ENCODE data around the gene SLC6A12. TPM values are rescaled to one million over a fixed set of nuclear protein-coding genes. Genes with fewer than 3 reads are reported as not detected.

Gene SLC6A12
- total RNA-seq, 4 donors from 2014 or later, result 0.17 to 0.78 (median 0.34) TPM; not detected in 1

DNA sequence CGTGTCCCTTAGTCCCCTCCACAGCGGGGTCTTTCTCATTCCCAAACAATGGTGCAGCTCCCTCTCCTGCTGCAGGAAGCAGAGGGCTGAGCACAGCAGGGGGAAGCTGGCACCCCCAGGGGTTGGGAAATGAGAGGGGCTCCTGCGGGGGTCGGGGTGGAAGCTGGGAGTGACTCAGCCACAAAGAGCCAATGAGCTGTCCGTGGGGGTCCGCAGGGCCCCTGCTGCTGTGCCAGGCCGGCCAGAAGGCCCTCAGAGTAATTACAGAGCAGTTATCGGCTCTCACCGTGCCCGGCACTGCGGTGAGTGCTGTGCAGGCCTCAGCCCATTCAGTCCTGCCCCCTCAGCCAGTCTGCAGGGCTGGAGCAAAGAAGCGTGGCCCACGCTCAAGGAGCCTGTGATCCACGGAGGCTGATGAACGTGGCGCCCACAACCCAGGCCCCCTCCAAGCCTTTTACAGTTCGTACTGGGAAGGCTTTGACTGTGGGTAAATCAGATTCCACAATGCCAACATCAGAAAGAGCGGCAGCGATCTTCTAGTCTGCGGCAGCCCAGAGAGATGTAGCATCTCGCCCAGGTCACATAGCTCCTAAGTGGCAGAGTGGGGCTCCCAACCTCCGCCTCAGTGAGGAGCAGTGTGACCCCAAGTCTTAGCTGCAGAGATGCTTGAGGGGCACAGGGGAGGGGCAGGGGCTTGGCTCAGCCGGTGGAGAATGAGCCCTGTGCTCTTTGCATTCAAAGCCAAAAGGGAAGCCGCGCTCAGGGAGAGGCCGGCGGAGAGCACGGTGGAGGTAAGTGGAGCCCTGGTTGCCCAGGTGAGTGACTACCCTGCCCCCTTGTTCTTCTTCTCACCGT is 43.4 kb downstream of the SLC6A12 start:
- DNase-seq (ENCODE audit: extremely low spot score), result no peak
- no peak for TF ChIP-seq POLR2AphosphoS5 (IDR thresholded peaks at IDR 0.05)
- no peak for TF ChIP-seq EP300 (IDR thresholded peaks at IDR 0.05)
- TF ChIP-seq, protein P1, sequence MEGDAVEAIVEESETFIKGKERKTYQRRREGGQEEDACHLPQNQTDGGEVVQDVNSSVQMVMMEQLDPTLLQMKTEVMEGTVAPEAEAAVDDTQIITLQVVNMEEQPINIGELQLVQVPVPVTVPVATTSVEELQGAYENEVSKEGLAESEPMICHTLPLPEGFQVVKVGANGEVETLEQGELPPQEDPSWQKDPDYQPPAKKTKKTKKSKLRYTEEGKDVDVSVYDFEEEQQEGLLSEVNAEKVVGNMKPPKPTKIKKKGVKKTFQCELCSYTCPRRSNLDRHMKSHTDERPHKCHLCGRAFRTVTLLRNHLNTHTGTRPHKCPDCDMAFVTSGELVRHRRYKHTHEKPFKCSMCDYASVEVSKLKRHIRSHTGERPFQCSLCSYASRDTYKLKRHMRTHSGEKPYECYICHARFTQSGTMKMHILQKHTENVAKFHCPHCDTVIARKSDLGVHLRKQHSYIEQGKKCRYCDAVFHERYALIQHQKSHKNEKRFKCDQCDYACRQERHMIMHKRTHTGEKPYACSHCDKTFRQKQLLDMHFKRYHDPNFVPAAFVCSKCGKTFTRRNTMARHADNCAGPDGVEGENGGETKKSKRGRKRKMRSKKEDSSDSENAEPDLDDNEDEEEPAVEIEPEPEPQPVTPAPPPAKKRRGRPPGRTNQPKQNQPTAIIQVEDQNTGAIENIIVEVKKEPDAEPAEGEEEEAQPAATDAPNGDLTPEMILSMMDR (IDR thresholded peaks at IDR 0.05), result no peak
- TF ChIP-seq POLR2A (IDR thresholded peaks at IDR 0.05; ENCODE audit: low read depth), result no peak
- Histone ChIP-seq H3K27ac (replicated peaks in 1 of 4) (no peak overlapping the region), H3K9me3 (no peaks in the 10 kb centered on the region), H3K4me3 (no peak overlapping the region), H3K27me3 (peaks cover 0 to 66% (median 0%) of the 10 kb centered on the region in 4 donors), H3K36me3 (no peaks in the 10 kb centered on the region), H3K4me1 (peaks cover 11 to 20% (median 17%) of the 10 kb centered on the region in 4 donors)
- WGBS, result 92% methylated on average over 25 of the region's 29 CpGs
- intact Hi-C loops (cut with DNase I), result no loop called here

DNA sequence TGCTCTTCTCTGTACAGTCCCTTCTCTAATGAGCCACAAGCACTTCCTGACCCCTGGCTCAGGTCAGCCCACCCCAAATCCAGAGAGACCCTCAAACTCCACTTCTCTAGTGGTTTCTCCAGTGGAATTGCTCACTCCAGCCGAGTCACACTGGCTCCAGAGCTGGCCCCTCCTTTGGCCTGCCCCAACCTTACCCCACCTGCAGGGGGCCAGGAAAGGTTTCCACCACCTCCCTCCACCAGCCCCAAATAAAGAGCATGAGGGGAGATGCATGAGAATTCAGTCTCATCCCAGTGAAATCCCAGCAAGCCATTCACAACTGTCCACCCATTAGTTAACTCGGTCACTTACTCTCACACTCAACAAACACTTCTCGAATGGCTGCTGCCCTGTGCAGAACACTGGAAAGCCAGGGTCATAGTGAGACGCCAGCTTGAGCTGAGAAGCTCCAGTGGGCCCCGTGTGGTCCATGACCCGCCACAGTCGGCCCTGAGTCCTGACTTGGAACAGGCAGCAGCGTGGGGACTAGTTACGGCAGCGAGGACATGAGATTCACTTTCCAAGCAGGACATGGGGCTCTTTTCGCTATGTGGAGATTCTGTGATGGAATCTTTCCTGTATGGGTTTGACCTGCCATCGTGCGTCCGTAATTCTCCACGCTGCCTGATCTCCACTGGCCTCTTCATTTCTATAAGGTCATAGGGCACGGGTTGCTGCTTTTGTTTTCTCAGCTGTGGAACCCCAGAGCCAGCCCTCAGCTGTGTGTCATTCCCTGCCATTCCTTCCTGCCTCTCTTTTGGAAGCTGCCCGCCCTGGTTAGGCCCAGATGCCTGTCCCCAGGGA is 44.2 kb downstream of the SLC6A12 start:
- H3K9me3 ChIP-seq, result no peaks in the 10 kb centered on the region
- H3K36me3 ChIP-seq, result no peaks in the 10 kb centered on the region
- H3K4me3 ChIP-seq, result no peak overlapping the region
- TF ChIP-seq POLR2A (IDR thresholded peaks at IDR 0.05; ENCODE audit: low read depth) (no peak), EP300 (IDR thresholded peaks at IDR 0.05) (no peak), POLR2AphosphoS5 (IDR thresholded peaks at IDR 0.05) (no peak)
- TF ChIP-seq, protein P1 (IDR thresholded peaks at IDR 0.05), result no peak
- H3K27ac ChIP-seq (replicated peaks in 1 of 4), result no peak overlapping the region
- H3K27me3 ChIP-seq, result peaks cover 0 to 66% (median 0%) of the 10 kb centered on the region in 4 donors
- 82% methylated on average over 17 of the region's 17 CpGs for WGBS
- H3K4me1 ChIP-seq, result peaks cover 7 to 18% (median 11%) of the 10 kb centered on the region in 4 donors
- intact Hi-C loops (cut with DNase I), result no loop called here
- DNase-seq (ENCODE audit: extremely low spot score), result no peak

DNA sequence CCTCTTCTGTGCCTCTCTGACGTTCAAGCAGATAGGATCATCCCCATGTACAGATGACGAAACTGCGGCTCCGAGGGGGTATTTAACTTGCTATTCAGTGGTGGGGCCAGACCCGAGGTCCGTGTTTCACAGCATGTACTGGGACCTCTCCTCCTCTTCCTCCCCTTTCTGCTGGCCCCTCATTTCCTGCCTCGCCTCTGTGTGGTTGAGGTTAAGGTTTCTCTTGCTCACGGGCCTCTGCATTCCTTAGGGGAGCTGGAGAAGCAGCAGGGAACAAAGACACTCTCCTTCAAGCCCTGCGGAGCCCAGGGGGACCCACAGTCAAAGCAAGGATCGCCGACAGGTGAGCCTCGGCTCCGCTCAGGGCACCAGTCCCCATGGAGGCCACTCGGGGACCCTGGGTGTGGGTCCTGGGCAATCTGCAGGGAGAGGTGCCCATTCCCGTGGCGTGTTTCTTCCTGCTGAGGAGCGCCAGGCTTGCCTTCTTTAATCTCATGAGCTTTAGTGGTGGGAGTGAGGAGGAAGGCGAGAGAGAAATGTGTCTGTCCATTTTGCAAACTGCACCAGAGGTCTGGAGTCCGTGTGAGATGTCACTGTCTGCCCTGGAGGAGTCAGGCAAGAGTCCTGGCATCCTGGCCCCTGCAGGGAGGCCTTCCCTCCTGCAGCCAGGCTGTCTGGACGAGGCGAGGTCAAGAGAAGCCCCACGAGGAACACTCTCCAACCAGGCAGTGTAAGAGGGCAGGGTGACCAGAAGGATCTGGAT is 45.0 kb downstream of the SLC6A12 start:
- WGBS, result 67% methylated on average over 16 of the region's 22 CpGs

More for the DNA sequence above, 45.0 kb downstream of the SLC6A12 start:
- Histone ChIP-seq H3K27ac (replicated peaks in 1 of 4) (no peak overlapping the region), H3K36me3 (no peaks in the 10 kb centered on the region), H3K27me3 (peaks cover 0 to 66% (median 0%) of the 10 kb centered on the region in 4 donors), H3K4me1 (peaks cover 6 to 12% (median 9%) of the 10 kb centered on the region in 4 donors), H3K9me3 (no peaks in the 10 kb centered on the region), H3K4me3 (no peak overlapping the region)
- no peak for DNase-seq (ENCODE audit: extremely low spot score)
- intact Hi-C loops (cut with DNase I), result no loop called here
- TF ChIP-seq POLR2AphosphoS5 (IDR thresholded peaks at IDR 0.05) (no peak), POLR2A (IDR thresholded peaks at IDR 0.05; ENCODE audit: low read depth) (no peak), EP300 (IDR thresholded peaks at IDR 0.05) (no peak)
- TF ChIP-seq, protein P1 (IDR thresholded peaks at IDR 0.05), result no peak

All from esophagus muscularis mucosa (tissue), 4 donors.